ENCODE data around the gene GASK1A. TPM values are rescaled to one million over a fixed set of nuclear protein-coding genes. Genes with fewer than 3 reads are reported as not detected.

The GASK1A gene
- total RNA-seq, 2 donors from 2014 or later, result 0.12 TPM; not detected in 1

GRCh38 chr3:43009547-43009946 lies 30.4 kb downstream of the GASK1A start:
- H3K27me3 Mint-ChIP-seq (ENCODE audit: low read depth), result no peaks in the 10 kb centered on the region
- no peak overlapping the region for H3K4me3 Mint-ChIP-seq
- DNase-seq, result no peak
- no peak for ATAC-seq (replicated peaks in 1 of 2)
- no peaks in the 10 kb centered on the region for H3K36me3 Mint-ChIP-seq (ENCODE audit: insufficient read depth in 2 of 2)
- H3K27ac Mint-ChIP-seq, result no peak overlapping the region
- peaks cover 12% of the 10 kb centered on the region for H3K4me1 Mint-ChIP-seq (ENCODE audit: low read depth)
- peaks cover 0 to 2% of the 10 kb centered on the region in 2 donors for H3K9me3 Mint-ChIP-seq

GRCh38 chr3:43010638-43011037 lies 31.5 kb downstream of the GASK1A start:
- ATAC-seq (replicated peaks in 1 of 2) (no peak), DNase-seq (no peak)
- no peaks in the 10 kb centered on the region for H3K36me3 Mint-ChIP-seq (ENCODE audit: insufficient read depth in 2 of 2)
- no peak overlapping the region for H3K4me3 Mint-ChIP-seq
- peaks cover 0 to 2% of the 10 kb centered on the region in 2 donors for H3K9me3 Mint-ChIP-seq
- H3K4me1 Mint-ChIP-seq (ENCODE audit: low read depth), result peaks cover 1% of the 10 kb centered on the region
- H3K27me3 Mint-ChIP-seq (ENCODE audit: low read depth), result no peaks in the 10 kb centered on the region
- peak overlapping the region; percentile 12 for H3K27ac Mint-ChIP-seq

- no peaks in the 10 kb centered on the region for H3K36me3 Mint-ChIP-seq (ENCODE audit: insufficient read depth in 2 of 2)
- peaks cover 0 to 2% of the 10 kb centered on the region in 2 donors for H3K9me3 Mint-ChIP-seq
- no peaks in the 10 kb centered on the region for H3K4me1 Mint-ChIP-seq (ENCODE audit: low read depth)
- H3K27me3 Mint-ChIP-seq (ENCODE audit: low read depth), result no peaks in the 10 kb centered on the region
- H3K4me3 Mint-ChIP-seq, result no peak overlapping the region
- ATAC-seq (replicated peaks in 1 of 2), result no peak
- DNase-seq, result no peak
- no peak overlapping the region for H3K27ac Mint-ChIP-seq
Observed at GRCh38 chr3:43011638-43012037, 32.5 kb downstream of the GASK1A start.

- Mint-ChIP-seq H3K36me3 (ENCODE audit: insufficient read depth in 2 of 2) (no peaks in the 10 kb centered on the region), H3K27me3 (ENCODE audit: low read depth) (no peaks in the 10 kb centered on the region), H3K9me3 (peaks cover 0 to 2% of the 10 kb centered on the region in 2 donors), H3K4me1 (ENCODE audit: low read depth) (no peaks in the 10 kb centered on the region), H3K4me3 (no peak overlapping the region), H3K27ac (no peak overlapping the region)
- ATAC-seq (replicated peaks in 1 of 2) (no peak), DNase-seq (no peak)
Observed at GRCh38 chr3:43012174-43012573, 33.1 kb downstream of the GASK1A start.

- Mint-ChIP-seq H3K27ac (no peak overlapping the region), H3K4me3 (no peak overlapping the region), H3K9me3 (peaks cover 0 to 2% of the 10 kb centered on the region in 2 donors), H3K36me3 (ENCODE audit: insufficient read depth in 2 of 2) (no peaks in the 10 kb centered on the region), H3K4me1 (ENCODE audit: low read depth) (no peaks in the 10 kb centered on the region), H3K27me3 (ENCODE audit: low read depth) (no peaks in the 10 kb centered on the region)
- ATAC-seq (replicated peaks in 1 of 2) (no peak), DNase-seq (no peak)
Observed at GRCh38 chr3:43013256-43013655, 34.1 kb downstream of the GASK1A start.

GRCh38 chr3:43013743-43014155 lies 34.6 kb downstream of the GASK1A start:
- Mint-ChIP-seq H3K36me3 (ENCODE audit: insufficient read depth in 2 of 2) (no peaks in the 10 kb centered on the region), H3K27ac (no peak overlapping the region), H3K9me3 (peaks cover 0 to 2% of the 10 kb centered on the region in 2 donors), H3K27me3 (ENCODE audit: low read depth) (no peaks in the 10 kb centered on the region), H3K4me1 (ENCODE audit: low read depth) (no peaks in the 10 kb centered on the region), H3K4me3 (no peak overlapping the region)
- ATAC-seq (replicated peaks in 1 of 2), result peak; percentile 22 to 53
- DNase-seq, result no peak

- ATAC-seq (replicated peaks in 1 of 2) (no peak), DNase-seq (no peak)
- Mint-ChIP-seq H3K27me3 (ENCODE audit: low read depth) (no peaks in the 10 kb centered on the region), H3K9me3 (peaks cover 0 to 2% of the 10 kb centered on the region in 2 donors), H3K4me3 (no peak overlapping the region), H3K4me1 (ENCODE audit: low read depth) (no peaks in the 10 kb centered on the region), H3K36me3 (ENCODE audit: insufficient read depth in 2 of 2) (no peaks in the 10 kb centered on the region), H3K27ac (no peak overlapping the region)
Observed at GRCh38 chr3:43014241-43014640, 35.1 kb downstream of the GASK1A start.

GRCh38 chr3:43014956-43015355 lies 35.8 kb downstream of the GASK1A start:
- Mint-ChIP-seq H3K27me3 (ENCODE audit: low read depth) (no peaks in the 10 kb centered on the region), H3K9me3 (peaks cover 0 to 2% of the 10 kb centered on the region in 2 donors), H3K4me3 (no peak overlapping the region), H3K4me1 (ENCODE audit: low read depth) (peaks cover 5% of the 10 kb centered on the region), H3K36me3 (ENCODE audit: insufficient read depth in 2 of 2) (no peaks in the 10 kb centered on the region), H3K27ac (no peak overlapping the region)
- no peak for DNase-seq
- no peak for ATAC-seq (replicated peaks in 1 of 2)

GRCh38 chr3:43015572-43015971 lies 36.5 kb downstream of the GASK1A start:
- ATAC-seq (replicated peaks in 1 of 2) (peak in 1 of 2 donors; percentile 32), DNase-seq (no peak)
- Mint-ChIP-seq H3K36me3 (ENCODE audit: insufficient read depth in 2 of 2) (no peaks in the 10 kb centered on the region), H3K9me3 (peaks cover 0 to 2% of the 10 kb centered on the region in 2 donors), H3K27ac (no peak overlapping the region), H3K4me1 (ENCODE audit: low read depth) (peaks cover 11% of the 10 kb centered on the region), H3K4me3 (no peak overlapping the region), H3K27me3 (ENCODE audit: low read depth) (no peaks in the 10 kb centered on the region)

- no peaks in the 10 kb centered on the region for H3K27me3 Mint-ChIP-seq (ENCODE audit: low read depth)
- H3K36me3 Mint-ChIP-seq (ENCODE audit: insufficient read depth in 2 of 2), result peaks cover 0 to under 1% of the 10 kb centered on the region in 2 donors
- H3K4me1 Mint-ChIP-seq (ENCODE audit: low read depth), result peaks cover 13% of the 10 kb centered on the region
- no peak overlapping the region for H3K4me3 Mint-ChIP-seq
- ATAC-seq (replicated peaks in 1 of 2) (no peak), DNase-seq (no peak)
- peaks cover 0 to 3% of the 10 kb centered on the region in 2 donors for H3K9me3 Mint-ChIP-seq
- H3K27ac Mint-ChIP-seq, result no peak overlapping the region
Observed at GRCh38 chr3:43015991-43016865, 37.1 kb downstream of the GASK1A start.

- no peak overlapping the region for H3K27ac Mint-ChIP-seq
- no peaks in the 10 kb centered on the region for H3K27me3 Mint-ChIP-seq (ENCODE audit: low read depth)
- H3K4me3 Mint-ChIP-seq, result no peak overlapping the region
- peaks cover 0 to 5% of the 10 kb centered on the region in 2 donors for H3K36me3 Mint-ChIP-seq (ENCODE audit: insufficient read depth in 2 of 2)
- peaks cover 21% of the 10 kb centered on the region for H3K4me1 Mint-ChIP-seq (ENCODE audit: low read depth)
- H3K9me3 Mint-ChIP-seq, result peaks cover 0 to 1% of the 10 kb centered on the region in 2 donors
- DNase-seq, result no peak
- no peak for ATAC-seq (replicated peaks in 1 of 2)
Observed at GRCh38 chr3:43017004-43017403, 37.9 kb downstream of the GASK1A start.

- Mint-ChIP-seq H3K36me3 (ENCODE audit: insufficient read depth in 2 of 2) (peaks cover 0 to 10% of the 10 kb centered on the region in 2 donors), H3K4me1 (ENCODE audit: low read depth) (peaks cover 24% of the 10 kb centered on the region), H3K27me3 (ENCODE audit: low read depth) (no peaks in the 10 kb centered on the region), H3K27ac (no peak overlapping the region), H3K9me3 (peaks cover 0 to 4% of the 10 kb centered on the region in 2 donors), H3K4me3 (no peak overlapping the region)
- ATAC-seq (replicated peaks in 1 of 2), result no peak
- no peak for DNase-seq
Observed at GRCh38 chr3:43017593-43018195, 38.6 kb downstream of the GASK1A start.

- Mint-ChIP-seq H3K9me3 (peaks cover 0 to 4% of the 10 kb centered on the region in 2 donors), H3K4me1 (ENCODE audit: low read depth) (peaks cover 29% of the 10 kb centered on the region), H3K4me3 (no peak overlapping the region), H3K36me3 (ENCODE audit: insufficient read depth in 2 of 2) (peaks cover 0 to 10% of the 10 kb centered on the region in 2 donors), H3K27ac (no peak overlapping the region), H3K27me3 (ENCODE audit: low read depth) (no peaks in the 10 kb centered on the region)
- ATAC-seq (replicated peaks in 1 of 2) (no peak), DNase-seq (no peak)
Observed at GRCh38 chr3:43018246-43018645, 39.1 kb downstream of the GASK1A start.

Measured in activated T-cell treated with anti-CD3 and anti-CD28 coated beads, Interleukin-2, amount 50 U/mL, for 72 hours (primary cell).